ENCODE results near the gene CLOCK.
A peak's percentile ranks its signal among the peaks of the same experiment; 100 is the strongest.

CLOCK gene

DNA sequence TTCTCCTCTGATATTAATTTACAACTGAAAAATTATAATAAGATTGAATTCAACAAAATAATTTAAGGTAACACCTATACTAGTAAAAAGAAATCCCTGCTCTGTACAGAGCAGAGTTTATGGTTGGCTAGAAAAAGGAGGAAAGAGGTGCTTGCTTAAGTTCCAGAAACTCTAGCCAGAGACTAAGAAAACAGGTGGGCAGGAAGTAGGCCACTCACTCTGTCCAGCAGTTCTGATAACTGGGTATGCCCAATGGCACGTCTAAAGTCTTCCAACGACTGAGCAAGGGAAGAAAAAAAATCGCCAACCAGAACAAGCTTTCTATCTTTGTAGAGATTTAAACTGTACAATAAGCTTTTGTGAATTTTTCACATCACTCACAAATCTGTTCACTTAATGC lies 108.9 kb downstream of the CLOCK start:
- Histone ChIP-seq H3K4me2 (ENCODE audit: low read length) (no peak overlapping the region), H3K27ac (ENCODE audit: low read length) (no peak overlapping the region), H3K27me3 (ENCODE audit: low read depth, low read length) (no peaks in the 10 kb centered on the region), H3K4me1 (ENCODE audit: low read length) (no peaks in the 10 kb centered on the region), H2AFZ (ENCODE audit: low read depth, low read length) (no peak overlapping the region), H3K9me3 (ENCODE audit: insufficient read depth, low read length) (no peaks in the 10 kb centered on the region), H3K79me2 (ENCODE audit: low read length) (no peaks in the 10 kb centered on the region), H3K9ac (ENCODE audit: low read length) (no peak overlapping the region), H4K20me1 (ENCODE audit: insufficient read depth, low read length) (no peaks in the 10 kb centered on the region), H3K36me3 (replicated peaks; ENCODE audit: low read depth, low read length) (peaks cover 37% of the 10 kb centered on the region), H3K4me3 (ENCODE audit: low read length) (no peak overlapping the region)
- TF ChIP-seq CTCF (IDR thresholded peaks at IDR 0.05; ENCODE audit: low read depth, low read length) (no peak), EZH2phosphoT487 (IDR thresholded peaks at IDR 0.05; ENCODE audit: low read depth) (no peak)

DNA sequence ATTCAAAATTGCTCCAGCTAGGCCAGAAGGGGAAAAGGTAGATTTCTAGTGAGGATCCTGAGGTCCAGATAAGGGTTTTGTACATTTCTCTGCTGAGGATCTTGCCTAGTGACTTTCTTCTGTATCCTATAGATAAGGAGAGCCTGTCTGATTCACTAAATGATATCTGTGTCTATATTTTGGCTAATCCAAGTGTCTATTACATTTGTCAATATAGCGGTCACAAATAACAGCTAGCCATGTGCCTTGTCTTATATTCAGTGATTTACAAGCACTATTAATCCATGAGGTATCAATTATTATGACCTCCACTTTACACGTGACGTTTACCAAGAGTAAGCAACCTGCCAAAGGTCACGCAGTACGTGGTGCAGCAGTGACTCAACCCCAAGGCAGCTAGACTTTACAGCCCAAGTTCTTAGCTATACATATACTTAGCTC lies 109.3 kb downstream of the CLOCK start:
- no peak for TF ChIP-seq CTCF (IDR thresholded peaks at IDR 0.05; ENCODE audit: low read depth, low read length)
- no peak for TF ChIP-seq EZH2phosphoT487 (IDR thresholded peaks at IDR 0.05; ENCODE audit: low read depth)
- Histone ChIP-seq H3K36me3 (replicated peaks; ENCODE audit: low read depth, low read length) (peaks cover 41% of the 10 kb centered on the region), H4K20me1 (ENCODE audit: insufficient read depth, low read length) (no peaks in the 10 kb centered on the region), H3K4me3 (ENCODE audit: low read length) (no peak overlapping the region), H3K27me3 (ENCODE audit: low read depth, low read length) (no peaks in the 10 kb centered on the region), H3K79me2 (ENCODE audit: low read length) (no peaks in the 10 kb centered on the region), H3K9ac (ENCODE audit: low read length) (no peak overlapping the region), H3K27ac (ENCODE audit: low read length) (no peak overlapping the region), H3K4me2 (ENCODE audit: low read length) (no peak overlapping the region), H3K4me1 (ENCODE audit: low read length) (no peaks in the 10 kb centered on the region), H3K9me3 (ENCODE audit: insufficient read depth, low read length) (no peaks in the 10 kb centered on the region), H2AFZ (ENCODE audit: low read depth, low read length) (no peak overlapping the region)

- TF ChIP-seq EZH2phosphoT487 (IDR thresholded peaks at IDR 0.05; ENCODE audit: low read depth) (no peak), CTCF (IDR thresholded peaks at IDR 0.05; ENCODE audit: low read depth, low read length) (peak; percentile 2; the same call in 1 of the 2 replicates)
- Histone ChIP-seq H3K4me2 (ENCODE audit: low read length) (no peak overlapping the region), H3K27me3 (ENCODE audit: low read depth, low read length) (no peaks in the 10 kb centered on the region), H3K27ac (ENCODE audit: low read length) (no peak overlapping the region), H3K9ac (ENCODE audit: low read length) (no peak overlapping the region), H3K36me3 (replicated peaks; ENCODE audit: low read depth, low read length) (peaks cover 44% of the 10 kb centered on the region), H3K9me3 (ENCODE audit: insufficient read depth, low read length) (no peaks in the 10 kb centered on the region), H3K4me3 (ENCODE audit: low read length) (no peak overlapping the region), H2AFZ (ENCODE audit: low read depth, low read length) (no peak overlapping the region), H3K4me1 (ENCODE audit: low read length) (no peaks in the 10 kb centered on the region), H3K79me2 (ENCODE audit: low read length) (no peaks in the 10 kb centered on the region), H4K20me1 (ENCODE audit: insufficient read depth, low read length) (no peaks in the 10 kb centered on the region)
These were observed 111.4 kb downstream of the CLOCK start for GRCh38 chr4:55435141-55435841.

DNA sequence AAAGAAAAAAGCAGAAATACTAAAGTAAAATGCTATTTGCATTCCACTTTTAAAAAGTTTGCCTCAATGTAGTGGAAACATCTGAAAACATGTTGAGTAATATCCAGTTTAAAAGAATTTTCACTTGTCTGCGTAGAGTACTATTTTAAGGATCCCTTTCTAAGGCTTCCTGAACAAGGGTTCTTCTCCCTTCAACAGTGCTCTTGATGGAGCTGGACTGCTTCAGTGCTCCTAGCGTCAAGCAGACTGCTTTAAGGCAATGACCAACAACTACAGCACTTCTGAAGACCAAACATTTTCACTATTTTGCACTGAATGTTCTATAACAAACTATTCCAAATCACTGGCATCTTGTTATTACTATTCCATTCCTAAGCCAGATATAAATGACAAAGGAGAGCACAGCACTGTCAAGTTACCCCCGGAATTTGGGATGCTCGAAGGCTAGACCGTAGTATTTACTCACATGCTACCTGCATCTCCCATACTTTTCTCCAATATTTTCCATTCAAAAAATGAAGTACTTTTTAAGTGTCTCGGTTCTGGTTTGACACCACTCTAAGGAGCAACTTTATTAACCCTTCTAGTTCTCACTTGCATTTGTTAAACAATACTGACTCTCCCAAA lies 114.9 kb downstream of the CLOCK start:
- Histone ChIP-seq H3K36me3 (replicated peaks; ENCODE audit: low read depth, low read length) (peaks cover 56% of the 10 kb centered on the region), H2AFZ (ENCODE audit: low read depth, low read length) (no peak overlapping the region), H3K4me1 (ENCODE audit: low read length) (no peaks in the 10 kb centered on the region), H3K4me2 (ENCODE audit: low read length) (no peak overlapping the region), H3K27me3 (ENCODE audit: low read depth, low read length) (no peaks in the 10 kb centered on the region), H3K79me2 (ENCODE audit: low read length) (no peaks in the 10 kb centered on the region), H3K9ac (ENCODE audit: low read length) (no peak overlapping the region), H3K27ac (ENCODE audit: low read length) (no peak overlapping the region), H4K20me1 (ENCODE audit: insufficient read depth, low read length) (no peaks in the 10 kb centered on the region), H3K9me3 (ENCODE audit: insufficient read depth, low read length) (no peaks in the 10 kb centered on the region), H3K4me3 (ENCODE audit: low read length) (no peak overlapping the region)
- TF ChIP-seq CTCF (IDR thresholded peaks at IDR 0.05; ENCODE audit: low read depth, low read length): no peak
- TF ChIP-seq EZH2phosphoT487 (IDR thresholded peaks at IDR 0.05; ENCODE audit: low read depth): no peak

All from OCI-LY3 (cell line).